Activated naive CD4-positive, alpha-beta T cell (primary cell): Measurements from ENCODE around the gene EMP1.
"Not testable (repeated sequence)": the region's sequence is repeated elsewhere in the genome, so short reads cannot be mapped to it uniquely, and the experiment has no call there.

Experiments
- DNase-seq, 4 experiments: peaks; one replicate each; lab custom pipeline; 2025; lab: John Stamatoyannopoulos, UW

Gene EMP1

GRCh38 chr12:13258197-13258596 is 61.7 kb downstream of the EMP1 start:
- no peak for DNase-seq

DNA sequence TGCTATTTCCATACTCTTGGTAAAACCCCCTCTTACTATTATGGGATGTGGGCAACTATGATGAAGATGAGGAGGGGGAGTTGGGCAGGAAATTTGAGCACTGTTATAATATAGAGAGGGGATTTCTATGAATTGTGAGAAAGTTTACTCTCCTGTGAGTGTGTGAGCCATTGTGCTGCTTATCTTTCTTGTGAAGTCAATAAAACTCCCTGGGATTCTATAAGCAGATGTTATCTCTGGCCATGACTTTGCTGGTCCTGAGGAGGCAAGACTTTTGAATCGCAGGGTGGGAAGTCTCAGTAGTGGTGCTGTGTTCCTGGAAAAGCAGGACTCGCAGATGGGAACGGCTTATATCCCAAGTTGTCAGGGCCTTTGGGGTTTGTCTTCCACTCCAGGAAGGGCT is 62.2 kb downstream of the EMP1 start:
- no peak for DNase-seq

- not testable (repeated sequence) for DNase-seq
These were observed 63.1 kb downstream of the EMP1 start for GRCh38 chr12:13259625-13260024.

- DNase-seq: not testable (repeated sequence)
These were observed 71.3 kb downstream of the EMP1 start for GRCh38 chr12:13267826-13268225.

DNA sequence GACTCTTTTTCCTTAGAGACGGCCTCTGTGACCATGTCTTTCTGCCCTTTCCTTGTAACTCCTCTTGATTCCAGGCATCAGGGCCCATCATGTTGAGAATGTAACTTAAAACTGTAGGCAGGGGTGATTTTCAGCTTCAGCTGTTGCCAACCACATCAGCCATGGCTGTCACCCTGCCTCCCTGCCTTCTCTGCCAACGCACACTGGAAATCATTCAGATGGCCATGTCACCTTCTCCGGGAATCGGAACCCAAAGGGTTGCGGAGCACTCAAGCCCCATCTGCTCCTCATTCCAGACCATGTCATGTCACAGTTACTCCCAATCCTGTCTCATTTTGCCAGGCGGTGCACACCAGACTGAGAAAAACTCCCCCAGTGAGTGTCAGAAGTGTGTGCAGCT is 72.1 kb downstream of the EMP1 start:
- DNase-seq: no peak
